Glomerular visceral epithelial cell (primary cell): Measurements from ENCODE around the gene YIPF3.
"Not testable (repeated sequence)": the region's sequence is repeated elsewhere in the genome, so short reads cannot be mapped to it uniquely, and the experiment has no call there.

Experiments used
- DNase-seq: peaks from one replicate; pipeline ENCODE4 v3.0.0-alpha.2; 2016; ENCODE audit errors: extremely low spot score

YIPF3 gene

DNA sequence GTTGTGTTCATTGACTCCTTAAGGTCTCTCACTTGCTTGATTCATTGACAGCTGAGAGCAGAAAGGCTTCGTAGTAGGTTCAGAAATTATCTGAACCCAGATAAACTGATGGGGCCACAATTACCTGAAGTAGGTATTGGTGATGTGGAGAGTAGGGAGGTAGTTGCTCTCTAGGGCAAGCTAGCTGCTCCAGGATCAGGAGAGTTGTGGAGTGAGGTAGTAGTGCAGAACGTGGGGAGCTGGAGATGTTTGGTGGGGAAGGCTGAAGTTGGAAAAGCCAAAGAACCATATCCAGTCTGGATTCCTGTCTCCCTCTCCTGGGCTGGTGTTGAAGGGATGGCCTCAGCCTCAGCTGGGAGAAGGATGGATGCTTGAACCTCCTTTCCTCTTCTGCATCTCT is 23.5 kb downstream of the YIPF3 start:
- no peak for DNase-seq

GRCh38 chr6:43492673-43493072 is 24.1 kb downstream of the YIPF3 start:
- no peak for DNase-seq

- peak; percentile 63 for DNase-seq
Observed at GRCh38 chr6:43491750-43492661, 24.7 kb downstream of the YIPF3 start.

- no peak for DNase-seq
Observed at GRCh38 chr6:43490523-43490939, 26.2 kb downstream of the YIPF3 start.

DNA sequence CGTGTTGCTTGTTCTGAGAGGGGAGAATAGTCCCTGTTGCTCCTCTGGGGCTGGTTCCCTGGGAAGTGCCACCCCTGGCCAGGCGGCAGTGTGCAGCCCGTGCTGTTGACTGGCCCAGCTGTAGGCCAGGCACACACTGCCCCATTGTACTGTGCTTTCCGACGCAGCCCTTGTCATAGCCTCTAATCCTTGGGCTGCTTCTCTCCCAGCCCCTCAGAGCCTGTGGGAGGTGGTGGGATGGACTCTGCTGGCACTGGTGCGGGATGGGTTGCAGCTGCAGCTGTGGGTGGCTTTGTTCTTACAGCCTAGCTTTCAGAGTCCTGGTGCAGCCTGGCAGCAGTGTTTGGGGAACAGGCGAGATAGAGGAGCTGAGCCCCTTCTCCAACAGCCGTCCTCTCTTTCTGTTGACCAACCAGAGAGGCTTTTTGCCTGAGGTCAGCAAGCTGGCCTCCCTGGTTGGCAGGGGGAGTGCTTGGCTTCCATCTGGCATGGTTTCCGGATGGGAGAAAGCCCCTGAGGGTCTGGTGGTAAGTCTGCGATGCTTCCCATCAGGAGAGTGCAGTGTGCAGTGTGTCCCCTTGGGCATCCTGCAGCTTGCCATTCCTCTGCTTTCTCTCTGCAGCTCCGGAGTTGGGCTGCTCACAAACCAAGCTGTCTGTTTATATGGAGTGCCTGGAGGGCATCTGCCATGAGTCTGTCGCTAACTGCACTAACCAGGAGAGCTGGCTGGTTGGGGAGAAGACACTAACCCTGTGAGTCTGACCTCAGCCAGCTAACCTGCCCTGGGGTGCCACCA is 27.3 kb downstream of the YIPF3 start:
- DNase-seq, result no peak

DNA sequence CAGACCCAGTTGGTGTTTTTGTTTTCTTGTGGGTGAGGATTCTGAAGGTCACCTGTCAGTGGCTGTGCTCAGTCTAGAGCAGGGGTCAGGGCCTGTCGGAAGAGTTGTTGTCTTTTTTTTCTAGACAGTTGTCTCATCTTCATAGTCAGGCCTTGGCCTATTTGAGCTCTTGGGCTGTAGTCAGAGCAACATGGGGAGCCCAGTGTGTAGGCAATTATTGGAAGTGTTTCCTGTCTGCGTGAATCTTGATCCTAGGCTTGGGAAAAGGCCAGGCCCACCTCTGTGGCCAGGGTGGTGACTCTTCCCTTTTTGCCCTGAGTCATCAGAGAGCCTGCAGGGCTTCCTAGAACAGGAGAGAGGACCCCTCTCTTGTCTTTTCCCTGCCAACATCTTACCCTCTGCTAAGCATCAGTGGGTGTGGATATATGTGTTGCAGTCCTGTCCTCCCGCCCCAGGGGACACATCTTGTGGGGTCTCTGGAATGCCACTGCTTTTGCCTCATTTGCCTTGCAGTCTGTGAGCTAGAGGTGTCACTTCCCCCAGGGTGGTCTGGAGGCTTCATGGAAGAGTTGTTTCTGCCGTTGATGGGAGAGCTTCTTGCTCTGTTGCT is 28.0 kb downstream of the YIPF3 start:
- DNase-seq, result no peak

DNA sequence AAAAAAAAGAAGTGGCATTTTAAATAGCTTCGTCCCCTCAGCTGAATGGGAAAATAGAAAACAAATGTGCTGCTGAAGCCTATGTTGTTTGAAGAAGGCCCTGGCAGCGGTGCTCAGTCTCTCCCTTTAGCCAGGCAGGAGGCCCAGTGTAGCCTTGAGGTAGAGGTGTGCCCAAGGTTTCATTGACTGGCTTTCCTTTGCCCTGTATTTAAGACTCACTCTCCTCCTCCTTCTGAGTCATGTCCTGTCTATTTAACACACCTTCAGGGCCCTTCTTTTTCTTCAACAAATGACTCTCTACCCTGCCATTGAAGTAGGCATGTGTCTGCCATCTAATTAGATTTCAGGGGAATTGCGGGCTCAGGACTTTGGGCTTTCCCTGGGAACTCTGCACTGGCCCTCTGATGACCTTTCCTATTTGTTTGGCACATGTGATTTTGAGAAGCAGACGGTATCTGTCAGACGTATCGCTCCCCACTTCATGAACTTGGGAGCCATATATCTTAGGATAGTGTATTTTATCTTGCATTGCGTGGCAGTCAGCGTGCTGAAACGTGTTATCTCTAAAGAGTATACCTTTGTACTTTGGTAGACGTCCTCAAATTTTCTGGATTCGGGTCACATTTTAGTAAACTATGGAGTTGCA is 35.0 kb downstream of the YIPF3 start:
- no peak for DNase-seq

DNA sequence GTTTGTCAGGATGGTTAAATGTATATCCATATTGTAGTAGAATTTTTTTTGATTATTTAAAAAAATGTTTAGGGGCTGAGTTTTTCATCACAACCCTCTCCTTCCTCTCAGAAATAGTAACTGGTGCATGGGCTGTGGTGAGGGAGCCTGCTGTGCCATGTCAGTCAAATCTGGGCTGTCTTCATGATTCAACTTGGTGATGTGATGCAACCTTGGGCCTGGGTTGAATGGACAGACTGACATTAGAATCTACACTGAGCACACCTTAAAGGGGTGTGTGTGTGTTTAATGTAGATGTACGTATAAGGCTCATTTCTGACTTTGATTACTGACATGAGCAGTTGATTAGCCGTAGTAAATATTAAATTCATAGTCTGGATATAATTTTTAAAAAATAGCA is 35.7 kb downstream of the YIPF3 start:
- DNase-seq, result no peak

DNA sequence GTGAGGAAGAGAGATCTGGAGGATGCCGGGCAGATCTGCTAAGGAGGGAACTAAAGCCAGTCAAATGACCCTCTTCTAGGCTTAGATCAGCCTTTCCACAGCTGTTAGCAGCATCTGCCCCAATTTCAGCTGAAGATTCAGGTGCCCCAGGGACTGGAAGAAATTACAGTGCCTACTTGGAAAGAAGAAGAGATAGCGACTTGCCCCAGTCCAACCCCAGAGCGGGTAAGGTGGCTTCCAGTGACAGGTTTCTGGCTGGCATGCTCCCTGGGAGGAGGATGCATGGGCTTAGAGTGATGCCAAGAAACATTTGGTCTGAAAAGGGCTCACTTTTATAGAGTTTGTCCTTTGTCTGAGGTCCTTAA is 38.7 kb downstream of the YIPF3 start:
- DNase-seq, result no peak

DNA sequence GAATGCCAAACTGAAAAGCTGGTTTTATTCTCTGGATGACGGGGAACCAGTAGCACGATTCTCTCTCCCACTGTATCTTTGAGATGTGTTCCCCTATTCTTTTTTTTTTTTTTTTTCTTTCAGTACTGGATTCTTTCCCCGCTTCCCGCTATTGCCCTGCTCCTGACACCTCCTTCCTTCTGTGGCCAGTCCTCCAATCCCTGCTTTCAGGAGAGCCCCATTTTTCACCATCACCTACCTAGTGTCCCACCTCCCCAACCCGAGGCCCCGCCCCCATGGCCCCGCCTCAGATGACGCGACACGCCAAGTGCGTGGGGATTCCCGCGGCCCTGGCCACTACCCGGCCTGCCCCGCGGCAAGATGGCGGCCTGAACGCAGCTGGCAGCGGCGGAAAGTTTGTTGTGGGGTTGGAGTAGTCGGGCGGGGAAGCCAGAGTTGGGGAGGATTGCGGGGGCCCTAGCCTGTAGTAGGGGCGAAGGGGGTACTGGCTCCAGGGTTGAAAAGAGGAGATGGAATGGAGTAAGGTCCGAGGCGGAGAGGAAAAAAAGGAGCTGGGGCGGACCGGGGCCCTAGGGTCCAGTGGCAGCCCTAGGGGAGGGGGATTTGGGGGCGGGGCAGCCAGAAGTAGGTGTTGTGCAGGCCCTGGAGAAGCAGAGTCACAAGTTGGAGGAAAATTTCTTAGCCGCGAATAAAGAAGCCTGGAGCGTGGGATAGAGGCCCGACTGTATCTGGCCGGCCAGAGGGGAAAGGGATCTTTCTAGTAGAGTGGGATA is 39.3 kb downstream of the YIPF3 start, which contains the start of gene TJAP1:
TSS of gene TJAP1 (plus strand) at position 336 of the 773 bp plus-strand sequence. CDS start 21,432 bp downstream, outside the sequence.
- peak; percentile 92 for DNase-seq

- DNase-seq, result no peak
Observed at GRCh38 chr6:43476746-43477145, 40.0 kb downstream of the YIPF3 start.

DNA sequence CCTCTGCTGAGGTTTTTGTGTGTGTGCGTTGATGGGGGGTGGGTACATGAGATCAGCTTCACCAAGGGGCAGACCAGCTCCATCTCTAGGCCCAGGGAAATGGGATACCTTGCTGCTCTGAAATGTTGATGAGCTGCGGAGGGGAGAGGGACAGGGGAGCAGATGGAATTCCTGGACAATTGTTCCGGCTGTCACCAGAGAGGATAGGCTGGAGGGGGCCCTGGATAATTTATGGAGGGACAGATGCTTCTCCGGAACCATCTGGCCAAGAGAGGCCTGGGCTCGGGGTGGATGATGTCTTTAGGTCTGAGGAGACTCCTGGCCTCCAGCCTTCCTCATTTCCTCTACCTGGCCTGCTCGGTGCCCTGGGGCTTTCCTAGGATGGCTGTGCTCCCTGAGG is 41.2 kb downstream of the YIPF3 start:
- no peak for DNase-seq

DNA sequence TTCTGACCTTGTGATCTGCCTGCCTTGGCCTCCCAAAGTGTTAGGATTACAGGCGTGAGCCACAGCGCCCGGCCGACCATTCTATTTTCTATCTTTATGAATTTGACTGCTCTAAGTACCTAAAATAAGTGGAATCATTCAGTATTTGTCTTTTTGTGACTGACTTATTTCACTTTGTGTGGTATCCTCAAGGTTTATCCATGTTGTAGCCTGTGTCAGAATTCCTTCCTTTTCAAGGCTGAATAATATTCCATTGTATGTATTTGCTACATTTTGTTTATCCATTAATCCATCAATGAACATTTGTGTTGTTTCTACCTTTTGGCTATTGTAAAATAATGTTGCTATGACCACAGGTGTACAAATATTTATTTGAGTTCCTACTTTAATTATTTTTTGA is 44.2 kb downstream of the YIPF3 start:
- no peak for DNase-seq

GRCh38 chr6:43471399-43471798 is 45.3 kb downstream of the YIPF3 start:
- DNase-seq, result no peak

DNA sequence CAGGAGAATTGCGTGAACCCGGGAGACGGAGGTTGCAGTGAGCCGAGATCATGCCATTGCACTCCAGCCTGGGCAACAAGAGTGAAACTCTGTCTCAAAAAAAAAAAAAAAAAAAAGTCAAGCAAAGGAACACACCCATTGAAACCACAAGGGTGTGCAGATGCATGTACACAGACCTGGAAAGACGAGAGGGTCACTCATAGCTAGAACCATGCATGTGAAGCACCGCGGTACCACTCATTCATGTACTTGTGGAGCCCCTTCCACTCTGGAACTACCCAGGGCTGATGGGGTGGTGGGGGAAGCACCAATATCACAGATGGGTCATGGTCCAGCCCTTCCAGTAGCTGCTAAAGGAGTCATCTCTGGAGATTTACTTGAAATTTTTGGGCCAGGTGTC is 46.8 kb downstream of the YIPF3 start:
- DNase-seq, result no peak

GRCh38 chr6:43468748-43469681 is 47.7 kb downstream of the YIPF3 start:
- no peak for DNase-seq

GRCh38 chr6:43468240-43468639 is 48.5 kb downstream of the YIPF3 start:
- DNase-seq, result no peak

GRCh38 chr6:43467752-43468151 is 49.0 kb downstream of the YIPF3 start:
- no peak for DNase-seq

GRCh38 chr6:43467265-43467664 is 49.5 kb downstream of the YIPF3 start:
- not testable (repeated sequence) for DNase-seq

DNA sequence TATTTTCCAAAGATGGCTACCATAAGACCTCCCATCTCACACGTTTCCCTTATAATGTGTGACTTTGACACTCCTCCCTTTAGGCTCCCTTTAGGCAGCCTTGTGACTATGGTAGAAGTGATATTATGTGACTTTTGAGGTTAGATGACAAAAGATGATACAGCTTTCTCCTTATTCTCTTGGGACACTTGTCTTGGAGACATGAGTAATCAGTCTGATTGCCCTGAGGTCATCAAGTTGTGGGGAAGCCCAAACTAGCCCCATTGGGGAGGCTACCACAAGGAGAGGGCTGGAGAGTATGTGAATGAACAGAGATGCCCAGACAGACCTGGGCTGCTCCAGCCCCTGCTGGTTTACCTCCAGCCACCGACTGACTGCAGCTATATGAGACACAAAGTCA is 50.8 kb downstream of the YIPF3 start:
- no peak for DNase-seq
